GM12878 (cell line): ENCODE results near the gene TBL1XR1. TPM values are rescaled to one million over a fixed set of nuclear protein-coding genes. Genes with fewer than 3 reads are reported as not detected.

Experiments
- ATAC-seq: fragments of 200-7000 bp; cut with Tn5 transposase; 3 replicates; pipeline ENCODE4 v1.9.1; 2020; ENCODE audit warnings: mild to moderate bottlenecking, moderate library complexity
- BruUV-seq: library from RNA; stranded (reverse); fragments of 400-500 nt; replicated peaks from 2 replicates; lab custom pipeline; 2021; lab: Mats Ljungman, UMichigan
- CTCF ChIA-PET: fragments of 300-600 bp; sonication (Branson Sonifier 250); formaldehyde crosslinking; extraction: SDS; loops from one replicate; lab custom pipeline; 2021; ENCODE audit warnings: inconsistent platforms; lab: Yijun Ruan, JAX
- POLR2A ChIA-PET: fragments of 350-600 bp; formaldehyde crosslinking; extraction: SDS; loops from one replicate; lab custom pipeline; 2021; ENCODE audit warnings: inconsistent platforms; lab: Charles Lee
- RAD21 ChIA-PET: fragments of 300-600 bp; sonication (Branson Sonifier 250); formaldehyde crosslinking; loops from one replicate; lab custom pipeline; 2023; ENCODE audit warnings: antibody characterized with exemption; ENCODE audit not compliant: unreplicated experiment; lab: Charles Lee
- SMC1A ChIA-PET: fragments of 300-600 bp; sonication (Branson Sonifier 250); formaldehyde crosslinking; loops from one replicate; lab custom pipeline; 2023; ENCODE audit not compliant: unreplicated experiment, uncharacterized antibody; lab: Charles Lee
- DNase-seq: peaks from one replicate; pipeline ENCODE4 v3.0.0-alpha.2; 2011; ENCODE audit warnings: low read depth, low spot score
- FAIRE-seq: peaks from 3 replicates; lab custom pipeline; 2011; peaks lifted over from hg19 to GRCh38; lab: Jason Lieb, UNC
- H2AFZ ChIP-seq: 2 replicates; pipeline ENCODE4 v1.6.0; 2011; ENCODE audit warnings: low read depth, low read length, control low read depth; ENCODE audit not compliant: control insufficient read depth
- H3K27ac ChIP-seq: 2 replicates; pipeline ENCODE4 v1.5.1; 2011; ENCODE audit warnings: control low read depth; ENCODE audit not compliant: control insufficient read depth, insufficient read depth
- H3K27me3 ChIP-seq, 2 experiments: replicated peaks in 1 of 2; 2 replicates each; pipeline versions ENCODE4 v1.6.0 to v1.6.1; 2011; ENCODE audit warnings: low read length in 1 of 2; ENCODE audit not compliant: control insufficient read depth in 2 of 2, insufficient read depth in 2 of 2
- H3K36me3 ChIP-seq, 2 experiments: 2 replicates each; pipeline ENCODE4 v1.5.1; 2011; ENCODE audit warnings: low read length in 1 of 2; ENCODE audit not compliant: control insufficient read depth in 2 of 2, insufficient read depth in 2 of 2
- H3K4me1 ChIP-seq: 2 replicates; pipeline ENCODE4 v1.6.1; 2011; ENCODE audit warnings: mild to moderate bottlenecking, low read length, moderate library complexity, mixed read lengths; ENCODE audit not compliant: control insufficient read depth, insufficient read depth
- H3K4me2 ChIP-seq: 2 replicates; pipeline ENCODE4 v1.6.0; 2011; ENCODE audit warnings: control low read depth; ENCODE audit not compliant: control insufficient read depth, insufficient read depth
- H3K4me3 ChIP-seq: fragments of 200-600 bp; sonication (generic); 2 replicates; pipeline ENCODE4 v1.5.1; 2016
- H3K79me2 ChIP-seq: 2 replicates; pipeline ENCODE4 v1.6.0; 2011; ENCODE audit warnings: low read length; ENCODE audit not compliant: control insufficient read depth, insufficient read depth
- H3K9ac ChIP-seq: 2 replicates; pipeline ENCODE4 v1.8.0; 2011; ENCODE audit warnings: low read length, control low read depth, mixed read lengths; ENCODE audit not compliant: control insufficient read depth, insufficient read depth
- H3K9me3 ChIP-seq: replicated peaks from 3 replicates; pipeline ENCODE4 v1.5.1; 2011; ENCODE audit warnings: mild to moderate bottlenecking, low read length; ENCODE audit not compliant: control insufficient read depth, insufficient read depth
- H4K20me1 ChIP-seq: 2 replicates; pipeline ENCODE4 v1.6.0; 2011; ENCODE audit not compliant: control insufficient read depth, insufficient read depth
- CHD2 ChIP-seq: IDR thresholded peaks from 2 replicates; pipeline ENCODE4 v1.6.1; 2011; ENCODE audit warnings: low read depth, low read length, improper control_type of control experiment, borderline replicate concordance
- EED ChIP-seq: sonication (generic); IDR thresholded peaks from 2 replicates; pipeline ENCODE4 v1.6.1; 2016; ENCODE audit warnings: antibody characterized with exemption, low read depth
- FOS ChIP-seq: IDR thresholded peaks from 3 replicates; pipeline ENCODE4 v1.6.1; 2011; ENCODE audit warnings: borderline replicate concordance; ENCODE audit not compliant: insufficient read length; ENCODE audit errors: extremely low read depth
- GABPA ChIP-seq: IDR thresholded peaks from 2 replicates; pipeline ENCODE4 v1.6.1; 2014; ENCODE audit warnings: antibody characterized with exemption, low read depth, mild to moderate bottlenecking, inconsistent platforms
- HDAC2 ChIP-seq: fragments of 200-600 bp; sonication (generic); IDR thresholded peaks from 2 replicates; pipeline ENCODE4 v1.6.1; 2017
- HSF1 ChIP-seq: fragments of 150-350 bp; IDR thresholded peaks from 2 replicates; pipeline ENCODE4 v1.6.1; 2014; ENCODE audit warnings: mild to moderate bottlenecking, low read depth, low read length
- KDM1A ChIP-seq: fragments of 200-600 bp; sonication (generic); IDR thresholded peaks from 2 replicates; pipeline ENCODE4 v1.6.1; 2016; ENCODE audit warnings: borderline replicate concordance
- MEF2A ChIP-seq: IDR thresholded peaks from 2 replicates; pipeline ENCODE4 v1.6.1; 2011; ENCODE audit warnings: low read depth, mild to moderate bottlenecking, low read length, moderate library complexity; ENCODE audit not compliant: insufficient read depth
- RAD51 ChIP-seq: fragments of 450-650 bp; IDR thresholded peaks from 2 replicates; pipeline ENCODE4 v1.6.1; 2016; ENCODE audit warnings: moderate library complexity, mild to moderate bottlenecking, inconsistent platforms
- SIX5 ChIP-seq: IDR thresholded peaks from 2 replicates; pipeline ENCODE4 v1.6.1; 2011; ENCODE audit warnings: mild to moderate bottlenecking, low read depth, low read length, moderate library complexity; ENCODE audit not compliant: severe bottlenecking
- SKIL ChIP-seq: fragments of 450-650 bp; IDR thresholded peaks from 2 replicates; pipeline ENCODE4 v1.6.1; 2017; ENCODE audit warnings: mild to moderate bottlenecking, low read depth, inconsistent platforms; ENCODE audit not compliant: poor library complexity, severe bottlenecking
- STAT3 ChIP-seq: IDR thresholded peaks from 2 replicates; pipeline ENCODE4 v1.6.1; 2011; ENCODE audit warnings: low read depth, low read length, improper control_type of control experiment
- USF1 ChIP-seq: IDR thresholded peaks from 2 replicates; pipeline ENCODE4 v1.6.1; 2011; ENCODE audit warnings: borderline replicate concordance, low read depth, mild to moderate bottlenecking, moderate library complexity, mixed read lengths, low read length; ENCODE audit not compliant: insufficient read depth; ENCODE audit errors: extremely low read length
- YY1 ChIP-seq: IDR thresholded peaks from 2 replicates; pipeline ENCODE4 v1.6.1; 2011; ENCODE audit warnings: low read depth, mild to moderate bottlenecking, low read length
- ZNF687 ChIP-seq: fragments of 450-650 bp; IDR thresholded peaks from 2 replicates; pipeline ENCODE4 v1.6.1; 2017; ENCODE audit warnings: mild to moderate bottlenecking, moderate library complexity
- WGBS: methylation state at CpG from one replicate; pipeline ENCODE4 v1.1.6; 2016; ENCODE audit warnings: low lambda C conversion rate; ENCODE audit not compliant: insufficient replicate concordance, insufficient coverage; ENCODE audit errors: missing lambda C conversion rate; 5-methylcytosine and 5-hydroxymethylcytosine counted together
- in situ Hi-C: fragments of 300-500 bp; cut with MboI; formaldehyde crosslinking; loops from 9 replicates; pipeline ENCODE4 v1.14.3; 2018; ENCODE audit warnings: mixed read lengths
- intact Hi-C: fragments of 100-400 bp; cut with micrococcal nuclease; formaldehyde crosslinking; loops from one replicate; pipeline ENCODE4 v1.14.2; 2022; ENCODE audit not compliant: unreplicated experiment
- polyA plus RNA-seq, 11 experiments: library from polyadenylated mRNA; depleted of rRNA in 4 of 11; unstranded in 6 of 11; stranded (reverse) in 5 of 11; fragments of >200 nt; fragmentation: Nextera tagmentation in 4 of 11; fragmentation: Illumina TruSeq in 1 of 11; extraction: Ambion mirVana in 4 of 11; extraction: Trizol in 1 of 11; gene quantifications; 1 replicate in 1 of 11; 2 replicates in 10 of 11; pipeline versions ENCODE4 v1.2.1 to v1.2.3, GENCODE V29; 2011 to 2016; ENCODE audit warnings: inconsistent platforms in 2 of 11, missing spikeins in 2 of 11, low read depth in 1 of 11
- total RNA-seq, 4 experiments: library from RNA; depleted of rRNA in 3 of 4; stranded (reverse); fragments of >200 nt in 3 of 4; fragmentation: Illumina TruSeq in 1 of 4; extraction: Trizol in 1 of 4; gene quantifications; 2 replicates each; pipeline versions ENCODE4 v1.2.1 to v1.2.3, GENCODE V29; 2013 to 2021

TBL1XR1 gene
- total and polyA plus RNA-seq, 10 of the 15 experiments (the other 5 are each of a cell fraction or from before 2014, with no cell fraction given): 13.0 to 115 (median 60.4) TPM

GRCh38 chr3:177213801-177214535 is 16.7 kb upstream of the TBL1XR1 start:
- CTCF ChIA-PET: interaction anchor here (1.1 kb wide), 1 partner anchor 11 kb away, joined by 3 read pairs; no protein-coding TSS in a partner anchor
- Histone ChIP-seq H2AFZ (no peak overlapping the region), H3K4me3 (no peak overlapping the region), H3K9me3 (no peaks in the 10 kb centered on the region), H3K27ac (no peak overlapping the region), H3K79me2 (no peaks in the 10 kb centered on the region), H3K27me3 (no peaks in the 10 kb centered on the region), H3K9ac (no peak overlapping the region), H4K20me1 (no peaks in the 10 kb centered on the region), H3K4me1 (no peaks in the 10 kb centered on the region), H3K4me2 (no peak overlapping the region), H3K36me3 (no peaks in the 10 kb centered on the region)
- intact Hi-C loops: no loop called here
- in situ Hi-C loops: no loop called here
- FAIRE-seq (no peak), DNase-seq (no peak), ATAC-seq (no peak)
- no TSS peak for BruUV-seq
- RAD21 ChIA-PET: interaction anchor here (0.7 kb wide), 1 partner anchor 243 kb away, joined by 4 read pairs; no protein-coding TSS in a partner anchor
- WGBS: 53% methylated on average over 7 of the region's 7 CpGs
- SMC1A ChIA-PET: interaction anchor here (0.8 to 1.5 kb wide), 2 partner anchors 19 to 162 kb away, joined by 3 to 4 read pairs; no protein-coding TSS in a partner anchor
- POLR2A ChIA-PET: no interaction called here
- TF ChIP-seq HDAC2 (no peak), USF1 (no peak), HSF1 (no peak), YY1 (no peak), FOS (no peak), GABPA (no peak), CHD2 (no peak), EED (no peak), KDM1A (no peak), STAT3 (no peak), RAD51 (no peak), ZNF687 (no peak), MEF2A (no peak), SIX5 (no peak), SKIL (no peak)
